HG03095 (cell line): Measurements from ENCODE around the gene CD53.
"Not testable (repeated sequence)": the region's sequence is repeated elsewhere in the genome, so short reads cannot be mapped to it uniquely, and the experiment has no call there.

Experiments
- ATAC-seq: cut with Tn5 transposase; IDR thresholded peaks from one replicate; pipeline ENCODE4 v1.9.1; 2021; ENCODE audit warnings: moderate library complexity; ENCODE audit not compliant: unreplicated experiment

Gene CD53

DNA sequence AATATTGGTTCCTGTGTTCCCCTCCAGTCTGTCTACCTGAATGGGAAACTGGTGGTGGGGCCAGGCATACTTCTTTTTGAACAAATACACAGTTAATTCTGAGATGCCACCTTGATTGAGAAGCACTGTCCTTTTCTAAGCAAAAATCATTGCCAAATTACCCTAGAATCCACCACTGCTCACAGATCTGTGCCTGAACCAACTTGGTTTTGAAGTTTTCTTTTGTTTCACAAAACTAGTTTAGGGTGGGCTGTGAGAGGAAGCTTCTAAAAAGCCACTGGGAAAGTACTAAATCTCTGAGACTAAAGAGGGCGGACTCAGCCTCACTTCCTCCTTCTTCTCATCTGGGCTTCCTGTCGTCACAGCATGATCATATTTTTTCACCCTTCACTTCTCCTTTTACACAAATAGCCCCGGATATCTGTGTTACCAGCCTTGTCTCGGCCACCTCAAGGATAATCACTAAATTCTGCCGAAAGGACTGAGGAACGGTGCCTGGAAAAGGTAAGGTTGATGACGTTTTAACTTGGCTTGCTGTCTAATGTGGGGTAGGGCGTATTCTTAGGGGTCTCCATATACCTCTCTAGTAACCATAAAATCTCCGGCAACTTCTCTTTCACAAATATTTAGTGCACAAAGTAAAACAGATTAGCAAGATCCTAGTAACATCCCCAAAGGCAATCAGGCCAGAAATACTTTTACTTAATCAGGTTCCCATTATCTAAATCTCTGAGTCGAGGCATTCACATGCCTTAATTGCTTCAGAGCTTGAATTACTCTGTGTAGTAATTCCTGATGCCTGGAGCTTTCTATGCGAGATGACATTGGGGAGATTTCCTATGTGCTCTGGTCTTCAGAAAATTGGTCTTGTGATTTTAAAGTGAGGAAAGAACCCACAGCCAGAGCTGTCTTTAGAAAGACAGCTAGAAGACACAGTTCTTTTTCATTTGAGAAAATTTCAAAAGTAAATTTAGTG lies at the start of gene CD53:
Gene CD53, plus strand, starts transcription at position 404 of the 976 bp plus-strand sequence. CDS start 18,261 bp downstream, outside the sequence.
- peak; percentile 56 for ATAC-seq

DNA sequence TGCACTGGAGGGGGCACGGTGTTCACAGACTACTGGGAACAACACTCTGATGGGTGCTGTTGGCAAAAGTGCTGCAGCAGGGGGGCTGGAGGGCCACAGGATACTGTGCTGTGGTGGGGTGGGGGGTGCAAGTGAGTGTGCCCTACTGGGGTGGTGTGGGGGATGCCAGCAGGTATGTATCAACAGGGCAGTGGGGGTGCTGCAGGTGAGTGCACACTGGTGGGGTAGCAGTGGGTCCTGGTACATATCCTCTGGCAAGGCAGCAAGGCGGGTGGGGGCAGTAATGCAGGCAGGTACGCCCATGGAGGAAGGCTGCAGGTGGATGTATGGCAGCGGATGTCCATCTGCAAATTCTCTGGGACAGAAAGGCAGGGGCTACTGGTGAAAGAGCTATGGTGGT lies 48.8 kb upstream of the CD53 start:
- ATAC-seq: no peak

DNA sequence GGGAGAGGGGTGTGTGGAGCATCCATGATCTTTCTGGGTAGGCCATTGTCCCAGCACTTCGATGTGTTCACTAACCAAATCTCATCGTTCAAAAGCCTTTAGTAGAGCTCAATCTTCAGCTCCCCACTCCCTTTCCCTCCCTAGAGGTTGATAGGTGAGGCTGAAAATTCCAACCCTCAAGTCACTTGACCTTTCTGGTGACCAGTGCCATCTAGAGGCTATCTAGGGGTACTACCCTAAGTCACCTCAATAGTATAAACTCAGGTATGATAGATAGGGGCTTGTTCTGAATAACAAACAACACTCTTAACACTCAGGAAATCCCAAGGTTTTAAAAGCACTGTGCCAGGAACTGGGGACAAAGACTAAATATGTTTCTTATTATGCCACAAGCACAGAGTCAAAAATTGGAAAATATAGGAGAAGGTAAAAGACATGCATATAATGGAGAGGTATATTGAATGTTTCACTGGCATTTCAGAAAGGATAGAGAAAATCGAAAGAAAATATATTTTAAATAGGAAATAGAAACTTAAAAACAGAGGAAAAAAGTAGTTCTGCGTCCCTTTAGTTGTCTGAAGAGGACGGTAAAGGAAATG lies 42.9 kb upstream of the CD53 start:
- peak; percentile 68 for ATAC-seq

DNA sequence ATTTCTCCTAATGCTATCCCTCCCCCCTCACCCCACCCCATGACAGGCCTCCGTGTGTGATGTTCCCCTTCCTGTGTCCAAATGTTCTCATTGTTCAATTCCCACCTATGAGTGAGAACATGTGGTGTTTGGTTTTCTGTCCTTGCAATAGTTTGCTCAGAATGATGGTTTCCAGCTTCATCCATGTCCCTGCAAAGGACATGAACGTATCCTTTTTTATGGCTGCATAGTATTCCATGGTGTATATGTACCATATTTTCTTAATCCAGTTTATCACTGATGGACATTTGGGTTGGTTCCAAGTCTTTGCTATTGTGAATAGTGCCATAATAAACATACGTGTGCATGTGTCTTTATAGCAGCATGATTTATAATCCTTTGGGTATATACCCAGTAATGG lies 39.2 kb upstream of the CD53 start:
- ATAC-seq: not testable (repeated sequence)

- no peak for ATAC-seq
These were observed 26.1 kb upstream of the CD53 start for GRCh38 chr1:110846861-110847260.

- no peak for ATAC-seq
These were observed 22.8 kb upstream of the CD53 start for GRCh38 chr1:110850145-110850544.

- ATAC-seq: no peak
These were observed 22.3 kb upstream of the CD53 start for GRCh38 chr1:110850627-110851026.

DNA sequence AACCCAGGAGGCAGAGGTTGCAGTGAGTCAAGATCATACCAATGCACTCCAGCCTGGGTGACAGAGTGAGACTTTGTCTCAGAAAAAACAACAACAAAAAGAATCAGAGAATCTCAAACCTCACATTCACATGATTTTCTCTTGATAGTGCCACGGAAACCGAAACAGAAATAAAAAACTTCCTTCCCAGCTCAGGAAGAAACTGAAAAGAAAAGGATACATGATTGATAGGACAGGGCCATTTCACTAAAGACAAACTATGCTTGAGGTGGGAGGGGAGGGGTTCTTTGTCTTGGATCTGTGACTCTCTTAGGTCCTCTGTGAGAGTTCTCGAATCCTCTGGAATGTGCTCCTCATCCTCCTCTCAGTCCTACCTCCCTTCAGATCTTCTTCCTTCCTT lies 19.8 kb upstream of the CD53 start:
- no peak for ATAC-seq

DNA sequence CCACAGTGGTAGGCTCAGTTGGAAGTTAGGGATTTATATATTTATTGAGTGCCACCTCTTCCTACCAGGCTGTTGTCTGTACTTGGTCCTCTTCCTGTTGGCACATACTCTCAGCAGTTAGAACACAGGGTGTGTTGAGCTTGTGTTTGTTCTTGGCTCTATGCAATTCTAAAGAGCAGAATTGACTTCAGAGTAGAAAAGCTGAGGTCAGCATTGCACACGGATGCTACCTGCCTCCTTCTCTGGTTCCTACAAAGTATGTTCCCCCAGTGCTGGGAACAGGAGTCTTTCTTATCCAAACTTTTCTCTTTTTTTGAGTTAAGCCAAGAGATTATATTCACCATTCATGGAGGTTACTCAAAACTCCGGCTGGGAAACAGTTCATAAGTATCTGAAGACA lies 16.5 kb upstream of the CD53 start:
- no peak for ATAC-seq

DNA sequence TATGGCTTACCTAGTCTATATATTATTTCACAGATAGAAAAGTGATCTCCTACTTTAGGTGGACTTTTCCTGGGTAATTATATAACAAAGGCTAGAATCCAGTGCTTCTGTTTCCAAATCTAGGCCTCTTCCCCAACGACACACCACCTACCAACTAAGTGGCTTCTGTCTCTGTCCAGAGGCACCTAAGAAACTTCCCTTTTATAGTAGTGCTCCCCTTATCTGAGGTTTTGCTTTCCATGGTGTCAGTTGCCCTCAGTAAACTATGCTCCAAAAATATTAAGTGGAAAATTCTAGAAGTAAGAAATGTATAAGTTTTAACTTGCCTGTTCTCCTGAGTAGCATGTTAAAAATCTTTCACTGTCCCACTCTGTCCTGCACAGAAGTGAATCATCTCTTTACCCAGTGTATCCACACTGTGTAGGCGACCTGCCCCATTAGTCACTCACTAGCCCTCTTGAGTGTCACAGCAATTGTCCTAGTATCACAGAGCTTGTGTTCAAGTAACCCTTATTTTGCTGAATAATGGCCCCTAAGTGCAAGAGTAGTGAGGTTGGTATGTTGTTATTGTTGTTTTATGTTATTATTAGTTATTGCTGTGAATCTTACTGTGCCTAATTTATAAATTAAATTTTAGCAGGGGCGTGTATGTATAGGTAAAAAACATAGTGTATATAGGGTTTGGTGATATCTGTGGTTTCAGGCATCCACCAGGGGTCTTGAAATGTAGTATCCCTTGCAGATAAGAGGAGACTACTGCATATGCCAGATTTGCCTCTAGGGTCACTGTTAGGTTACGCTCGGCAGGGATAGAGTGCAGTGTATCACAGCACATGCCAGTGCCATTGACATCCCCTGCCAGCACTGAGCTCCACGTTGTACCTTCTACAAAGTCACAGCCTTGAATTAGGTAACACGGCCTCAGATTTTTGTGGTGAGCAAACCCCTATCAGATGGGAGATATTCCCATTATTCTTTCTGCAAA lies 14.7 kb upstream of the CD53 start:
- no peak for ATAC-seq

- no peak for ATAC-seq
These were observed 13.9 kb upstream of the CD53 start for GRCh38 chr1:110859062-110859461.

- ATAC-seq: no peak
These were observed 12.8 kb upstream of the CD53 start for GRCh38 chr1:110860174-110860573.

- not testable (repeated sequence) for ATAC-seq
These were observed 12.3 kb upstream of the CD53 start for GRCh38 chr1:110860620-110861019.

- not testable (repeated sequence) for ATAC-seq
These were observed 11.0 kb upstream of the CD53 start for GRCh38 chr1:110861942-110862341.

- no peak for ATAC-seq
These were observed 8.7 kb upstream of the CD53 start for GRCh38 chr1:110864287-110864686.

DNA sequence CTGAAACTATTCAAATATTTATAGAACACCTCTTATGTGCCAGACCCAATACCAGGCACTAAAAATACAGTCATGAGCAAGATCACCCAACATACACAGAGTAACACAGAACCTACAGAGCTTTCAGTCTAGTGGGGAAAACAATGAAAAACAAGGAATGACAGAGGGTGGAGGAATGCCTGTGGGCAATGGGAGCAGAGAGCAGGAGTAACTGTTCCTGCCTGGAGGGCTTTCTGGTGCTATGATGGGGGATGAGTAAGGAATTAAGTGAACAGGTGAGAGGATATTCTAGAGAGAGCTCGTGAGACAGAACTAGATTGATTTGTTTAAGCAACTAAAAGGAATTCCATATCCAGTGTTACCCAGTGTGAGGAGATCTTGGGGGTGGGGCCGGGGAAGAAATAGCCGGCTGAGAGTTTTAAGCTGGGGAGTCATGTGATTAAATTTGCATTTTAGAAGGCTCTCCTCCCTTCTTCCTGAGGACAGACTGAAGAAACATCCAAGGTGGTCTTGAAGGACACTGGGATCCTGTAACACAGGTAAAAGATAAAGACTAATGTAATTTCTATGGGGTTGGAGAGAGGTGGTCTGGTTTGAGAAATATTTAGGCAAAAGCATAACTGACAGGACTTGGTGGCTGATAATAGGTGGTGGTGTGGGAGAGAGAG lies 2.1 kb upstream of the CD53 start:
- ATAC-seq: no peak

DNA sequence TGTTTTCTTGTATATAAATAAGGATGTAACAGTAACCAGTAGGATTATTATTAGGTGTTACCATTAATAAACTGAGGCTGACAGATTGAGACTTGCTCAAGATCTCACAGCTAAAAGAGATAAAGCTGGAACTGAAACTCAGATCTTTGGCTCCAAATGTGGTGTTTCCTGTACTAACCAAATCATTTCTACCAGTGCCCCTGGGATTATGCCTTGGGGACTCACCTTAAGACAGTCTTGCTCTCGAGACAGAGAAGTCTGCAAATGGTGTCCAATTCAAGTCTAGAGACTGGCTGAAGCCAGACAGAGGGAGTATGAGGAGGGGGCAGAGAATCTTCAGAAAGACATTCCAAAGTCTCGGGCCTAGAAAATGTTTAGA lies 593 bp upstream of the CD53 start:
- ATAC-seq: no peak

DNA sequence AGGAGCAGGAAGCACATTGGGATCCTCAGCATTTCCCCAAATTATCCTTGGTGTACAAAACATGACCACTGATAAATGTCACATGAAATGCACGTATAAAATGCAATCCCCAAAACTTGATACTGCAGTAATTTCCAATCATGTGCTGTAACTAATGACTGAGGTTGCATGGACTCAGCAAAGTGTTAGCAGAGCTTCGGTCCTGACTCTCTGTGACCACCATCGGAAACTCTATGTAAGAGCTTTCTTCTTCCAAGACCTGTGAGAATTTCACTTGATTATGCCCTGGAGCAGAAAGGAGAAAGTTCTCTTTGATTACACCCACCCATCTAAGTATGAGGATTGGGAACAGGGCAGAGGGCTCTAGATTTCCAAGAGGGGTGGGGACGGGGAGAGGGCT lies 908 bp downstream of the CD53 start:
- no peak for ATAC-seq

DNA sequence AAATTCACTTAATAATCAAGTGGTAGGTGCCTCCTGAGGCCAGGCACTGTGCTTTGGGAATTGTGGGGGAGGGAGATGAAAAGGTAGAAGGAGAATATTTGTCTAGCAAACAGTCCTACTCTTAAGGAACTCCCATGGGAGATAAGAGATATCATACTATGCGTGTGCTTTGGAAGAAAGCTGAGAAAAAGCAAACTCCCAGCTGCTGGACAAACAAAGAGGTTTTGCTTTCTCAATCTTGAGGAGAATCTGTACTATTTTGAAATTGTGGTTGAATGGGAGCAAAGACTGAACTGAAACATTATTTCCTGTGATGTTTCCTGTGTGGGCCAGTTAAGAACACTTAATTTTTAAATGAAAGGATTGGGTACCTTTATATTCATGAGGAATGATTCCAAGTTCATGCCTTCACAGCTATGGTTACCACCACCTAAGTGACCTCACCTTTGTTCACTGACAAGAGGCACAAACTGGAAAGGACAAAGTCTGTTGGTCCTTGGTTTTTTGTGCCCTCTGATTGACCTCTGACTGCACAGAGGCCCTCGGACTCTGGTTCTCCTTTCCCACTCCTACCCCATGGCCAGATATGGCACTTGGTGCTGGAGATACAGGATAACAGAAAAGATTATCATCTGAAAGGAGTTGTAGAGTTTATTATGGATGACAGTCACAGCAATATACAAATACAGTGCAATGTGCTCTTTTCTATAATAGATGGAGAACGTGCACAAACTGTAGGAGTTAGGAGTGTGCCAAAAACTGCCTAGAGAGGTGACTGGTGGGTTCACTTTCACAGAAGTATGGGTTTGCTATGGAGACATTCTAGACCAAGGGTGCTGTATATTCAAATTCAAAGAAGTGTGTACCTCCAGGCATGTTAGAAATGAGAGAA lies 1.6 kb downstream of the CD53 start:
- ATAC-seq: peak; percentile 10
